WTC11 (cell line): Measurements from ENCODE around the gene STK25.

ENCODE experiments used
- ATF3 ChIP-seq: sonication (generic); formaldehyde crosslinking; conservative IDR thresholded peaks from 2 replicates; pipeline ENCODE4 v1.8.1; 2022; ENCODE audit warnings: mild to moderate bottlenecking, missing genetic modification reagents
- NFYB ChIP-seq: sonication (generic); formaldehyde crosslinking; conservative IDR thresholded peaks from 2 replicates; pipeline ENCODE4 v1.8.0; 2022; ENCODE audit warnings: low read depth, missing genetic modification reagents
- RELA ChIP-seq: sonication (generic); formaldehyde crosslinking; IDR thresholded peaks from 2 replicates; pipeline ENCODE4 v1.8.1; 2022; ENCODE audit warnings: missing genetic modification reagents, mild to moderate bottlenecking, borderline replicate concordance
- SMAD4 ChIP-seq: sonication (generic); formaldehyde crosslinking; IDR thresholded peaks from 2 replicates; pipeline ENCODE4 v1.8.0; 2022; ENCODE audit warnings: mild to moderate bottlenecking, missing genetic modification reagents
- TF ChIP-seq, protein P1 (sequence below): fragments of 200-600 bp; IDR thresholded peaks from 2 replicates; pipeline ENCODE4 v1.8.0; 2022; ENCODE audit warnings: antibody characterized with exemption
- TF ChIP-seq, protein P2 (sequence below): sonication (generic); formaldehyde crosslinking; IDR thresholded peaks from 2 replicates; pipeline ENCODE4 v1.8.0; 2023; ENCODE audit warnings: missing genetic modification reagents

- TF ChIP-seq, protein P1, sequence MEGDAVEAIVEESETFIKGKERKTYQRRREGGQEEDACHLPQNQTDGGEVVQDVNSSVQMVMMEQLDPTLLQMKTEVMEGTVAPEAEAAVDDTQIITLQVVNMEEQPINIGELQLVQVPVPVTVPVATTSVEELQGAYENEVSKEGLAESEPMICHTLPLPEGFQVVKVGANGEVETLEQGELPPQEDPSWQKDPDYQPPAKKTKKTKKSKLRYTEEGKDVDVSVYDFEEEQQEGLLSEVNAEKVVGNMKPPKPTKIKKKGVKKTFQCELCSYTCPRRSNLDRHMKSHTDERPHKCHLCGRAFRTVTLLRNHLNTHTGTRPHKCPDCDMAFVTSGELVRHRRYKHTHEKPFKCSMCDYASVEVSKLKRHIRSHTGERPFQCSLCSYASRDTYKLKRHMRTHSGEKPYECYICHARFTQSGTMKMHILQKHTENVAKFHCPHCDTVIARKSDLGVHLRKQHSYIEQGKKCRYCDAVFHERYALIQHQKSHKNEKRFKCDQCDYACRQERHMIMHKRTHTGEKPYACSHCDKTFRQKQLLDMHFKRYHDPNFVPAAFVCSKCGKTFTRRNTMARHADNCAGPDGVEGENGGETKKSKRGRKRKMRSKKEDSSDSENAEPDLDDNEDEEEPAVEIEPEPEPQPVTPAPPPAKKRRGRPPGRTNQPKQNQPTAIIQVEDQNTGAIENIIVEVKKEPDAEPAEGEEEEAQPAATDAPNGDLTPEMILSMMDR: no peak
- TF ChIP-seq SMAD4 (CRISPR knock-in tag) (no peak), NFYB (no peak), RELA (CRISPR knock-in tag) (no peak), ATF3 (no peak)
- TF ChIP-seq, protein P2, sequence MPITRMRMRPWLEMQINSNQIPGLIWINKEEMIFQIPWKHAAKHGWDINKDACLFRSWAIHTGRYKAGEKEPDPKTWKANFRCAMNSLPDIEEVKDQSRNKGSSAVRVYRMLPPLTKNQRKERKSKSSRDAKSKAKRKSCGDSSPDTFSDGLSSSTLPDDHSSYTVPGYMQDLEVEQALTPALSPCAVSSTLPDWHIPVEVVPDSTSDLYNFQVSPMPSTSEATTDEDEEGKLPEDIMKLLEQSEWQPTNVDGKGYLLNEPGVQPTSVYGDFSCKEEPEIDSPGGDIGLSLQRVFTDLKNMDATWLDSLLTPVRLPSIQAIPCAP (CRISPR knock-in tag): no peak
Measured at GRCh38 chr2:241496904-241497877, 11.2 kb downstream of the STK25 start.
